RWPE2 (cell line): ENCODE data around the gene LMO1.
A peak's percentile ranks its signal among the peaks of the same experiment; 100 is the strongest.

ENCODE experiments used
- ATAC-seq: fragments of 200-7000 bp; cut with Tn5 transposase; 3 replicates; pipeline ENCODE4 v1.9.1; 2021; ENCODE audit warnings: low read depth
- DNase-seq: peaks from one replicate; pipeline ENCODE4 v3.0.0-alpha.2; 2020; ENCODE audit warnings: low spot score
- H3K27ac ChIP-seq: fragments of 450-650 bp; 2 replicates; pipeline ENCODE4 v1.5.1; 2017; ENCODE audit warnings: mild to moderate bottlenecking; ENCODE audit not compliant: poor library complexity, severe bottlenecking
- H3K27me3 ChIP-seq: fragments of 250-450 bp; sonication (Bioruptor Pico); 2 replicates; pipeline ENCODE4 v1.5.1; 2021; ENCODE audit warnings: mild to moderate bottlenecking, moderate library complexity; ENCODE audit not compliant: insufficient read depth, poor library complexity, severe bottlenecking
- H3K36me3 ChIP-seq: fragments of 250-450 bp; sonication (Bioruptor Pico); 2 replicates; pipeline ENCODE4 v1.5.1; 2020; ENCODE audit warnings: low read depth, mild to moderate bottlenecking, moderate library complexity
- H3K4me1 ChIP-seq: fragments of 250-450 bp; sonication (Bioruptor Pico); 2 replicates; pipeline ENCODE4 v1.5.1; 2021; ENCODE audit warnings: mild to moderate bottlenecking, moderate library complexity; ENCODE audit not compliant: insufficient read depth, poor library complexity, severe bottlenecking
- H3K4me3 ChIP-seq: fragments of 250-450 bp; sonication (Bioruptor Pico); 2 replicates; pipeline ENCODE4 v1.5.1; 2021; ENCODE audit warnings: mild to moderate bottlenecking, moderate library complexity; ENCODE audit not compliant: severe bottlenecking
- H3K9me3 ChIP-seq: fragments of 250-450 bp; sonication (Bioruptor Pico); 2 replicates; pipeline ENCODE4 v1.5.1; 2021; ENCODE audit warnings: mild to moderate bottlenecking, moderate library complexity; ENCODE audit not compliant: severe bottlenecking
- TF ChIP-seq, protein P1 (sequence below): fragments of 450-650 bp; IDR thresholded peaks from one replicate; pipeline ENCODE4 v1.5.1; 2017; ENCODE audit warnings: mild to moderate bottlenecking, moderate library complexity; ENCODE audit not compliant: poor library complexity, severe bottlenecking

LMO1 gene

DNA sequence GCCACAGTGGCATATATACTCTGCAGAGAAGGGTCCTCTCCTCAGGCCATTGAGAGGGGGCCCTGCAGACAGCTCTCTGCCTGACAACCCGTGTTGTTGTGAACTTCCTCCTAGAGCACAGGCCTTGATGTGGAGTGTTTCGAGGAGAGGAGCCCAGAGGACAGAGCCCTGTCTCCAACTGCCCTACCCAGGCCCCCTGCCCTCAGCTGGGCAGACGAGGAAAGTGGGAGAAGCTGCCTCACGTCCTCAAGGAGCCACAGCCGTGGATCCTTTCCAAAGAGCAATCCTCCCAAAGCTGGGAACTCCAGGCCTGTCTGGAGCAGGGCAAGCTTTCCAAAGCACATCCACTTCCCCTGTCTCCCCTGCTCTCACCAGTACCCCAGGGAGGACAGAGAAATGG is 10.7 kb downstream of the LMO1 start:
- DNase-seq (no peak), ATAC-seq (no peak)
- no peak overlapping the region for H3K4me3 ChIP-seq
- H3K36me3 ChIP-seq, result no peaks in the 10 kb centered on the region
- TF ChIP-seq, protein P1, sequence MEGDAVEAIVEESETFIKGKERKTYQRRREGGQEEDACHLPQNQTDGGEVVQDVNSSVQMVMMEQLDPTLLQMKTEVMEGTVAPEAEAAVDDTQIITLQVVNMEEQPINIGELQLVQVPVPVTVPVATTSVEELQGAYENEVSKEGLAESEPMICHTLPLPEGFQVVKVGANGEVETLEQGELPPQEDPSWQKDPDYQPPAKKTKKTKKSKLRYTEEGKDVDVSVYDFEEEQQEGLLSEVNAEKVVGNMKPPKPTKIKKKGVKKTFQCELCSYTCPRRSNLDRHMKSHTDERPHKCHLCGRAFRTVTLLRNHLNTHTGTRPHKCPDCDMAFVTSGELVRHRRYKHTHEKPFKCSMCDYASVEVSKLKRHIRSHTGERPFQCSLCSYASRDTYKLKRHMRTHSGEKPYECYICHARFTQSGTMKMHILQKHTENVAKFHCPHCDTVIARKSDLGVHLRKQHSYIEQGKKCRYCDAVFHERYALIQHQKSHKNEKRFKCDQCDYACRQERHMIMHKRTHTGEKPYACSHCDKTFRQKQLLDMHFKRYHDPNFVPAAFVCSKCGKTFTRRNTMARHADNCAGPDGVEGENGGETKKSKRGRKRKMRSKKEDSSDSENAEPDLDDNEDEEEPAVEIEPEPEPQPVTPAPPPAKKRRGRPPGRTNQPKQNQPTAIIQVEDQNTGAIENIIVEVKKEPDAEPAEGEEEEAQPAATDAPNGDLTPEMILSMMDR, result no peak
- H3K9me3 ChIP-seq, result no peaks in the 10 kb centered on the region
- no peaks in the 10 kb centered on the region for H3K27me3 ChIP-seq
- no peak overlapping the region for H3K27ac ChIP-seq
- no peaks in the 10 kb centered on the region for H3K4me1 ChIP-seq

DNA sequence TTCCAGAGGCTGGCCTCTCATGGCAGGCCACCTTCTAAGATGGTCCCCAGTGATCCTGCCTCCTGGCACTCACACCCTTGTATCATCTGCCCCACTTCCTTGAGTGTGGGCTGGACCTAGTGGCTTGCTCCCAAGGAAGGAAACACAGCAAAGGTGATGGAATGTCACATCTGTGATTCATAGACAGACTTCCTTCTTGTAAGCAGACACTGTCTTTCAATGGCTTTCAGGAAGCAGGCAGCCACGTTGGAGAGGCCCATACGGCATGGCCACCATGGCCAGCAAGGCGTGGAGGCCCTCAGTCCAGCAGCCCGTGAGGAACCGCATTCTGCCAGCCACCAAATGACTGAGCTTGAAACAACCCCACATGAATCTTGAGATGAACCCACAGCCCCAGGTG is 11.3 kb downstream of the LMO1 start:
- Histone ChIP-seq H3K4me1 (no peaks in the 10 kb centered on the region), H3K27me3 (no peaks in the 10 kb centered on the region), H3K4me3 (no peak overlapping the region), H3K27ac (no peak overlapping the region), H3K9me3 (no peaks in the 10 kb centered on the region), H3K36me3 (no peaks in the 10 kb centered on the region)
- TF ChIP-seq, protein P1, result no peak
- no peak for DNase-seq
- ATAC-seq, result no peak

DNA sequence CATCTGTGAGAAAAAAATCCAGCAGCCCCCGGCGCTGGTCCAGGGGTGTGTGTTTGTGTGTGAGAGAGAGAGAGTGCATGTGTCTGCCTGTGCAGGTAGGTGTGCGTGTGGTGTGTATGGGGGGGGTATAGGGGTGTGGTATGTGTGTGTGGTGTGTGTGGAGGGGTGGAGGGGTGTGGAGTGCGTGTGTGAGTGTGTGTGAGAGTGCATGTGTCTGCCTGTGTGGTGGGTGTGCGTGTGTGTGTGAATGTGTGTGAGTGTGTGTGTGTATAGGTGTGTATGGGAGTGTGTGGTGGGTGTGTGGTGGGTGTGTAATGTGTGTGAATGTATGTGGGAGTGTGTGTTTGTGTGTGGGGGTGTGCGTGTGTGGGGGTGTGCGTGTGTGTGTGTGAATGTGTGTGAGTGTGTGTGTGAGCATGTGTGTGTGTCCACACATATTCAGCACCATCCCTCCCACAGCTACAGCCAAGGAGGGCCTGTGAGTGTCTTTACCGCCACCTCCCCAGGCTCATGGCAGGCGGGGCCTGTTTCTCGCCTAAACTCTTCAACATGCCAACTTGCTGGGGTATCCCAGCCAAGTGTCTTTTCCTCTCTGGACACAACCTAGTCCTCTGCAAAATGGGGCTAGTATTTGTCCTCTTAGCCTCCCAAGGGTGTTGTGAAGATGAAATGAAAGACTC is 11.9 kb downstream of the LMO1 start:
- no peak overlapping the region for H3K4me3 ChIP-seq
- no peaks in the 10 kb centered on the region for H3K27me3 ChIP-seq
- TF ChIP-seq, protein P1, result no peak
- ATAC-seq (no peak), DNase-seq (no peak)
- no peaks in the 10 kb centered on the region for H3K4me1 ChIP-seq
- H3K9me3 ChIP-seq, result no peaks in the 10 kb centered on the region
- no peaks in the 10 kb centered on the region for H3K36me3 ChIP-seq
- H3K27ac ChIP-seq, result no peak overlapping the region

DNA sequence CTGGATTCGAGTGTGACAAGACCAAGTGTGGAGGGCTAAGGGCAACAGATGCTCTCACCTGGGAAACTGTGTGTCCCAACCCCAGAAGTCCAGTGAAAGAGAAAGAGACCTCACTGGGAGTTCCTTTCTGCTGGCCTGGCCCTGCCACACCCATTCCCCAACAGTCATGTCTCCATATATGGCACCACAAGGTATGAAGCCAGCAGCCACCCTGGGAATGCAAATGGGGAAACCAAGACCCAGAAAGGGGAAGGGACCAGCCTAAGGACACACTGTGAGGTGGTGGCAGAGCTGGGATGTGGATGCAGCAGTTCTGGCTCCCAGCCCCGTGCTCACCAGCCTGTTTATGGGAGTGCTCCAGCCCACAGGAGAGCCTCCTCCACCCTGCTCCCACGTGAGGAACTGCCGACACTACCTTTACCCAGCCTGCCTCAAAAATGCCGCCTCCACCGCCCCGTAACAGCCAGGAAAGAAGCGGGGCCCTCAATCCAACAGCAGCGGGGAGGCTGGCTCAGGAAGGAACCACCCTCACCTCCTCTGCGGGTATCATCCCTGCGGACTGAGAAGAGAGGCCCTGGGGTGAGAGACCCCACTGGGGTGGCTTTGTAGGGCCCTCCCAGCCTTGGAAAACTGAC is 12.6 kb downstream of the LMO1 start:
- no peak overlapping the region for H3K4me3 ChIP-seq
- ATAC-seq, result no peak
- no peak for DNase-seq
- H3K27me3 ChIP-seq, result no peaks in the 10 kb centered on the region
- no peaks in the 10 kb centered on the region for H3K9me3 ChIP-seq
- no peak overlapping the region for H3K27ac ChIP-seq
- TF ChIP-seq, protein P1, result no peak
- H3K36me3 ChIP-seq, result no peaks in the 10 kb centered on the region
- H3K4me1 ChIP-seq, result no peaks in the 10 kb centered on the region

- H3K4me1 ChIP-seq, result no peaks in the 10 kb centered on the region
- no peak overlapping the region for H3K27ac ChIP-seq
- DNase-seq, result peak; percentile 45
- ATAC-seq, result no peak
- H3K9me3 ChIP-seq, result no peaks in the 10 kb centered on the region
- H3K4me3 ChIP-seq, result no peak overlapping the region
- TF ChIP-seq, protein P1, result no peak
- no peaks in the 10 kb centered on the region for H3K27me3 ChIP-seq
- H3K36me3 ChIP-seq, result no peaks in the 10 kb centered on the region
Measured at GRCh38 chr11:8250434-8250833, 13.2 kb downstream of the LMO1 start.
